Stimulated activated naive B cell treated with anti-CD40 and anti-IgM and Interleukin-4, amounts not matched to agents 10 μg/mL and 1 μg/mL and 100 μg/mL, for 72 hours (primary cell): ENCODE measurements around the gene LAX1.
"Not testable (repeated sequence)": the region's sequence is repeated elsewhere in the genome, so short reads cannot be mapped to it uniquely, and the experiment has no call there.

Source experiments
- ATAC-seq, 2 donors: fragments of 150-1000 bp; cut with Tn5 transposase; replicated peaks; 2 replicates each; pipeline ENCODE4 v1.10.0; 2021; ENCODE audit warnings: moderate library complexity in 1 of 2
- DNase-seq: peaks from one replicate; pipeline ENCODE4 v3.0.0; 2021
- H3K27ac Mint-ChIP-seq: one replicate; pipeline ENCODE4 v1.8.0; 2022; ENCODE audit warnings: mild to moderate bottlenecking, mixed read lengths
- H3K27me3 Mint-ChIP-seq, 2 donors: one replicate each; pipeline ENCODE4 v1.8.0; 2022; ENCODE audit warnings: mixed read lengths in 2 of 2
- H3K36me3 Mint-ChIP-seq, 2 donors: one replicate each; pipeline ENCODE4 v1.8.0; 2022; ENCODE audit warnings: mixed read lengths in 2 of 2, mild to moderate bottlenecking in 1 of 2
- H3K4me1 Mint-ChIP-seq, 2 donors: one replicate each; pipeline ENCODE4 v1.8.0; 2022; ENCODE audit warnings: mixed read lengths in 2 of 2, mild to moderate bottlenecking in 1 of 2
- H3K4me3 Mint-ChIP-seq, 2 donors: one replicate each; pipeline ENCODE4 v1.8.0; 2022; ENCODE audit warnings: mild to moderate bottlenecking in 2 of 2, mixed read lengths in 2 of 2, moderate library complexity in 1 of 2
- H3K9me3 Mint-ChIP-seq, 2 donors: one replicate each; pipeline ENCODE4 v1.8.0; 2022; ENCODE audit warnings: mixed read lengths in 2 of 2, mild to moderate bottlenecking in 1 of 2

Gene LAX1

DNA sequence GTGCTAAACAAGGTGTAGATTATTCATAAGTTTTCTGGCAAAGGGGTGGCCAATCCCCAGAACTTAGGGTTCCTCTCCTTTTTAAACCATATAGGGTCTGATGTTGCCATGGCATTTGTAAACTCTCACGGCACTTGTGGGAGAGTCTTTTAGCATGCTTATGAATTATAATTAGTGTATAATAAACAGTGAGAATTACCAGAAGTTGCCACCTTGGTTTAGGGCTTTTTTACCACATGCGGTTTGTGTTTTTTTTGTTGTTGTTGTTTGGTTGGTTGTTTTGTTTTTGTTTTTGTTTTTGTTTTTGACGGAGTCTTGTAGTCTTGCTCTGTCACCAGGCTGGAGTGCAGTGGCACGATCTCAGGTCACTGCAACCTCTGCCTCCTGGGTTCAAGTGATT lies 8.9 kb upstream of the LAX1 start:
- ATAC-seq (no peak), DNase-seq (no peak)
- Mint-ChIP-seq H3K36me3 (no peaks in the 10 kb centered on the region), H3K27me3 (no peaks in the 10 kb centered on the region), H3K9me3 (no peaks in the 10 kb centered on the region), H3K4me1 (peaks cover 18 to 22% of the 10 kb centered on the region in 2 donors), H3K4me3 (no peak overlapping the region), H3K27ac (no peak overlapping the region)

DNA sequence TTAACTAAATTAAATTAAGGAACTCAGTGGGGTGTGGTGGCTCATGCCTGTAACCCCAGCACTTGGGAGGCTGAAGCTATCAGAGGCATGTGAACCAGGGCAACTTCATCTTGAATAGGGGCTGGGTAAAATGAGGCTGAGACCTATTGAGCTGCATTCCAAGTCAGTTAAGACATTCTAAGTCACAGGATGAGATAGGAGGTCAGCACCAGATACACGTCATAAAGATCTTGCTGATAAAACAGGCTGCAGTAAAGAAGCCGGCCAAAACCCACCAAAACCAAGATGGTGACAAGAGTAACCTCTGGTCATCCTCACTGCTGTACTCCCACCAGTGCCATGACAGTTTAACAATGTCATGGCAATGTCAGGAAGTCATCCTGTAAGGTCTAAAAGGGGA lies 6.2 kb upstream of the LAX1 start:
- H3K4me1 Mint-ChIP-seq, result peaks cover 14 to 17% of the 10 kb centered on the region in 2 donors
- H3K4me3 Mint-ChIP-seq, DNase-seq, H3K27me3 Mint-ChIP-seq, H3K27ac Mint-ChIP-seq, H3K9me3 Mint-ChIP-seq, H3K36me3 Mint-ChIP-seq, ATAC-seq: not testable (repeated sequence)

DNA sequence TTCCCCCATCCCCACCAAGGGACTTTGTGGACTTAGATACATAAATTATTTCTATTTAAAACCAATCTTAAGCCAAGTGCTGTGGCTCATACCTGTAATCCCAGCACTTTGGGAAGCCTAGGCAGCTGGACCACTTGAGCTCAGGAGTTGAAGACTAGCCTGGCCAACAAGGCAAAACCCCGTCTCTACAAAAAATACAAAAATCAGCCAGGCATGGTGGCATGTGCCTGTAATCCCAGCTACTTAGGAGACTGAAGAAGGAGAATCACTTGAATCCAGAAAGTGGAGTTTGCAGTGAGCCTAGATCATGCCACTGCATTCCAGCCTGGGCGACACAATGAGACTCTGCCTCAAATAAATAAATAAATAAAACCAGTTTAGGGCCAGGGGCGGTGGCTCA lies 4.5 kb upstream of the LAX1 start:
- no peaks in the 10 kb centered on the region for H3K9me3 Mint-ChIP-seq
- no peak overlapping the region for H3K27ac Mint-ChIP-seq
- ATAC-seq (no peak), DNase-seq (no peak)
- H3K4me3 Mint-ChIP-seq, result no peak overlapping the region
- no peaks in the 10 kb centered on the region for H3K36me3 Mint-ChIP-seq
- H3K27me3 Mint-ChIP-seq, result no peaks in the 10 kb centered on the region
- H3K4me1 Mint-ChIP-seq, result peaks cover 14 to 16% of the 10 kb centered on the region in 2 donors

DNA sequence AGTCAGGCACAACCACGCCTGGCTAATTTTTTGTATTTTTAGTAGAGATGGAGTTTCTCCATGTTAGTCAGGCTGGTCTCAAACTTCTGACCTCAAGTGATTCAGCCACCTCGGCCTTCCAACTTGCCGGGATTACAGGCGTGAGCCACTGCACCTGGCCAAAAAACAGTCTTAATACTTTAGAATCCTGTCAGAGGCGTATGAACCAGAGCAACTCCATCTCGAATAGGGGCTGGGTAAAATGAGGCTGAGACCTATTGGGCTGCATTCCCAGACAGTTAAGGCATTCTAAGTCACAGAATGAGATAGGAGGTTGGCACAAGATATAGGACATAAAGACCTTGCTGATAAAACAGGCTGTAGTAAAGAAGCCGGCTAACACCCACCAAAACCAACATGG lies 3.0 kb upstream of the LAX1 start:
- DNase-seq, H3K27ac Mint-ChIP-seq, H3K9me3 Mint-ChIP-seq, H3K4me3 Mint-ChIP-seq, ATAC-seq, H3K27me3 Mint-ChIP-seq, H3K36me3 Mint-ChIP-seq: not testable (repeated sequence)
- H3K4me1 Mint-ChIP-seq, result peaks cover 12 to 16% of the 10 kb centered on the region in 2 donors

DNA sequence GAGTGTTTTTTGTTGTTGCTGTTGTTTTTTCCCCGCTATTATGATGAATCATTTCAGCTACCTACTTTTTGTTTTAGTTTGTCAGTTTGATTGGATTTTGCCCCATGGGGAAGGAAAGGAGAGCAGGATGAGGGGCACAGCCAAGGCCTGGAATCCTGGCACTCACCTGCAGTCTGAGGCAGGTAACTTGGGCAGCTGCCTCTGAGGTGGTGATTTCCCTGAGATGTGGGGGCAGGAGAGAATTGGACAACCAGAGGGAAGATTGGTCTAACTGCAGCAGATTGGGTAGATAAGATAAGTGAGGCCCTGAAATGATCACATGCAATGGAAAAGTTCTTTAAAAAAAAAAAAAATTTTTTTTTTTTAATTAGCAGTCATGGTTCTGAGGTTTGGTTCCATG lies 1.5 kb upstream of the LAX1 start:
- H3K9me3 Mint-ChIP-seq, result no peaks in the 10 kb centered on the region
- ATAC-seq (no peak), DNase-seq (no peak)
- no peak overlapping the region for H3K4me3 Mint-ChIP-seq
- peaks cover 16 to 21% of the 10 kb centered on the region in 2 donors for H3K4me1 Mint-ChIP-seq
- H3K36me3 Mint-ChIP-seq, result peaks cover 0 to 4% of the 10 kb centered on the region in 2 donors
- peak overlapping the region; percentile 78 for H3K27ac Mint-ChIP-seq
- peaks cover 0 to 5% of the 10 kb centered on the region in 2 donors for H3K27me3 Mint-ChIP-seq

DNA sequence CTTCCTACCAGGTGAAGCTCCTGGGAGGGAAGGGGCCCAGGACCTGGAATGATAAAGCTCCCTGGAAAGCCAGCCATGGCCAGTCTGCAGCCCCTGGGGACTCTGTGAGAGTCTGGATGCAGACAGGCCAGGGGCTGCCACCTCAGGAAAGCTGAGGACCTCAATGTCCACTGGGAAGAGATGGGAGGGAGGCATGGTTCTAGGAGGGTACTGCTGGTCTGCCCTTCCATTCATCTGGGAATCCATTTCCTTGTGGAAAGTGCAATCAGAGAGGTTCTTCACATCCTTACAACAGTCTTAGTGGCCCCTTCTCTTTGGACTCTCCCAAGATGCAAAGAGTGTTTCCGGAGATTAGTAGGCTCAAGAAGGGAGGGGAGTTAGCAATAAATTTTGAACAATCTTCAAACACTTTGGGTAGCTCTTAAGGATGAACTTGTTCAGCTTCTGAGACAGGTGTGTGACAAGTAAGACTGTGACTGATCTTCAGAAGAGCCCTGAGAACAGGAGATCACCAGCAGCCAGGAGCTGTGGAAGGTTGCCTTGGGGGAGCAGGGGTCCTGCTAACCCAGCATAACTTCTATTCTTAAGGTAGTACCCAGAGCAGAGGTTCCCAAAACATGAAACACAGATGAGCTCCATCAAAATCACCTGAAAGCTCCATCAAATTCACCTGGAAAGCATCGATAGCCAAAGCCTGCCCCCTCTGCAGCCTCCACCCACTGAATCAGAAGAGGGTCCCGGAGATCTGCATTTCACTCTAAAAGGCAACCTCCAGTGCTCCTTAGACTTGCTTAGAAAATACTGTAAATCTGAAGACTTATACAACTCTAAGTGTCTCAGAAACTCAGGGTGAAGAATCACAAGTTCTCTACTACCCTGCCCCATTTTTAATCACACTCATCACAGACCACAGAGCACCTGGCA lies 616 bp upstream of the LAX1 start:
- peak overlapping the region; percentile 77 to 84 for H3K4me3 Mint-ChIP-seq
- no peaks in the 10 kb centered on the region for H3K9me3 Mint-ChIP-seq
- H3K27ac Mint-ChIP-seq, result peak overlapping the region; percentile 97
- H3K36me3 Mint-ChIP-seq, result peaks cover 0 to 5% of the 10 kb centered on the region in 2 donors
- H3K4me1 Mint-ChIP-seq, result peaks cover 20 to 24% of the 10 kb centered on the region in 2 donors
- ATAC-seq (peak; percentile 47 to 51), DNase-seq (no peak)
- H3K27me3 Mint-ChIP-seq, result peaks cover 0 to 6% of the 10 kb centered on the region in 2 donors

DNA sequence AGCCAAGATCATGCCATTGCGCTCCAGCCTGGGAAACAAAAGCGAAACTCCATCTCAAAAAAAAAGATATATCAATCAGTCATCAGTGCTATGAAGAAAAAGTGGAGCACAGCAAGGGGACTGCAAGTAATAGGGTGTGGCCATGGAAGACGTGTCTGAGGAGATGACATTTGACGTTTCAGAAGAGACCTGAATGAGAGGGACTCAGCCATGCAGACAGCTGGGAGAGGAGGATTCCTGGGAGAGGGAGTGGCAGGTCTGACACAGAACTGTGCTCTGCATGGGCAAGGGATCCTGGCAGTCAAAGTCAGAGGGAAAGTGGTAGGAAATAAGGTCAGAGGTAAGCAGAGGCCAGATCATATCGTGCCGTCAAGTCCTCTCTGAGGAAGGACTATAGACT lies 3.3 kb downstream of the LAX1 start:
- peaks cover 0 to 10% of the 10 kb centered on the region in 2 donors for H3K27me3 Mint-ChIP-seq
- H3K4me3 Mint-ChIP-seq, result no peak overlapping the region
- H3K27ac Mint-ChIP-seq, result no peak overlapping the region
- peaks cover 0 to 9% of the 10 kb centered on the region in 2 donors for H3K36me3 Mint-ChIP-seq
- no peaks in the 10 kb centered on the region for H3K9me3 Mint-ChIP-seq
- ATAC-seq (no peak), DNase-seq (no peak)
- peaks cover 22 to 23% of the 10 kb centered on the region in 2 donors for H3K4me1 Mint-ChIP-seq

DNA sequence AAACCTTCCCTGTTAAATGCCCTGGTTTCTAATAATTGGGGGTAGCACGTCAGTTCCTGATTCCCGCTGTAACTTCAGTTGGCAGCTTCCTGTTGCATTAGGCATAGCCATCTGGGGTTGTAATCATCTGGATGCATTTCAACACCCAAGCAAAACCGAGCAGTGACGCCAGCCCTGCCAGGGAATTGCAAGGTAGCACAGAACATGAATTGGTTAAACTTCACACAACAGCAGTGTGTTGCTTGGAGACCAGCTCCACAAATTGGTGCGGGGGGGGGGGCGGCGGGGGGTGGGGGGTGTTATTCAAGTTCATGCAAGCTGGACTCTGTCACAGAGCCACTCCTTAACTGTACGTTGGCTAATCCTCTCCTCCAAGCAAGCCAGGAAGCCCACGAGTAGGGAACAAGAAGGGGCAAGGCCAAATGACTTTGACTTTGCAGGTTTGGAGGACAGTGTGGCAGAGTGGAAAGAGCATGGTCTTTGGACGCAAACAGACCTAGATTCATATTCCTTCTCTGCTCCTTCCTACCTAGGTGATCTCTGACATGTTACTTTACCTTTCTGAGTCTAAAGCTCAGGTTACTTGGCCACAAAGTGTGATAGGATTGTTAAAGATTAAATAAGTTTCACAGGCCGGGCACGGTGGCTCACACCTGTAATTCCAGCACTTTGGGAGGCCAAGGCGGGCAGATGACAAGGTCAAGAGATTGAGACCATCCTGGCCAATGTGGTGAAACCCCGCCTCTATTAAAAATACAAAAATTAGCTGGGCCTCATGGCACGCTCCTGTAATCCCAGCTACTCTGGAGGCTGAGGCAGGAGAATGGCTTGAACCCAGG lies 4.7 kb downstream of the LAX1 start:
- Mint-ChIP-seq H3K27me3 (peaks cover 0 to 10% of the 10 kb centered on the region in 2 donors), H3K4me3 (no peak overlapping the region), H3K4me1 (peaks cover 10 to 16% of the 10 kb centered on the region in 2 donors), H3K9me3 (no peaks in the 10 kb centered on the region), H3K27ac (no peak overlapping the region), H3K36me3 (peaks cover 2 to 12% of the 10 kb centered on the region in 2 donors)
- DNase-seq (no peak), ATAC-seq (no peak)

DNA sequence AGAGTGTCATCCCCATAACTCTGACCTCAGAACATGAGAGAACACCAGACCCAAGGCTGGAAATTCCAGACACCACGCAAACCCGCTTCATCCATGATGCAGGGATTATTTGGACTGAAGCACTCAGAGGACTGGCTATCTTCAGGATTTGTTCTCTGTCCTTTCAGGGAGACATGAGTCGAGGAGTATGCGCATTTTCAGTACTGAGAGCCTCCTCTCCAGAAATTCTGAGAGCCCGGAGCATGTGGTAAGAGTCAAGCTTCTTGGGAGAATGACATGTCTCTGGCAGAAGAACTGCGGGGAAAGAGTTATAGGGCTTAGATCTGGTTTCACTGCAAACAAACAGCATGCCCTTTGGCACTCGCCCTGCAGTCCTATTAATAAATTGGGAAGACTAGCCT lies 6.9 kb downstream of the LAX1 start:
- H3K36me3 Mint-ChIP-seq, result peaks cover 2 to 12% of the 10 kb centered on the region in 2 donors
- no peak for DNase-seq
- no peak for ATAC-seq
- peaks cover 16 to 17% of the 10 kb centered on the region in 2 donors for H3K4me1 Mint-ChIP-seq
- no peaks in the 10 kb centered on the region for H3K9me3 Mint-ChIP-seq
- H3K27me3 Mint-ChIP-seq, result peaks cover 0 to 10% of the 10 kb centered on the region in 2 donors
- no peak overlapping the region for H3K4me3 Mint-ChIP-seq
- no peak overlapping the region for H3K27ac Mint-ChIP-seq

DNA sequence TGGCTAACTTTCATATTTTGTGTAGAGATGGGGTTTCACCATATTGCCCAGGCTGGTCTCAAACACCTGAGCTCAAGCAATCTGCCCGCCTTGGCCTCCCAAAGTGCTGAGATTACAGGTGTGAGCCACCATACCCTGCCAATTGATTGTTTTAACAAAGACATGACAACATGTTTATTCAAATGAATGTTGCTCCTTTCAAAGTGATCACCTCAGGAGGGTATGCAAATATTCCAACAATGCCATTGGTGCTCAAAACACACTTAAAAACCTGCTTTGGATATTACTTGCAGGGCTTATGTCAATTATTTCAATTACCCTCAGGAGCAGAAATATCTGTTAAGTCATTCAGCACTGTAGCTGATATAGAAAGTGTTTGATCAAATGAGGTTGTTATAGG lies 7.9 kb downstream of the LAX1 start:
- H3K4me1 Mint-ChIP-seq, result peaks cover 16 to 17% of the 10 kb centered on the region in 2 donors
- H3K27ac Mint-ChIP-seq, result no peak overlapping the region

DNA sequence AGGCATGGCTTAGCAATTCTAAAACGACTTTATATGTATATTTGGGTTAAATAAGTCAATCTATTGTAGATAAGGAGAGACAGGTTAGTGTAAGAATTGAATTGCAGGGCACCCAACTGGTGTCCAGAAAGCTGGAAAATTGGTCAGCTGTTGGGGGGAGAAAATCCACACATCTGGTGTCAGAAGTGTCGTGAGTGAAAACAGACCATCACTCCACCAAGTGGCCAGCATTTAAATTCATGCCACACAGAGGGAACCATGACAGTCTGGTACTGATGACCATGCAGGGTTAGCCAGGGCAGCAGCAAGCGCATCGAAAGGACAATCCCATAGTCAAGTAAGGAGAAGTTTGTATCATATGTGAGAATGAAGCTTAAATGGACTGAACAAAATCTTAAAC lies 11.7 kb downstream of the LAX1 start:
- peaks cover 2 to 3% of the 10 kb centered on the region in 2 donors for H3K36me3 Mint-ChIP-seq
- no peak for ATAC-seq
- H3K27me3 Mint-ChIP-seq, result no peaks in the 10 kb centered on the region
- no peak overlapping the region for H3K4me3 Mint-ChIP-seq
- H3K27ac Mint-ChIP-seq, result no peak overlapping the region
- DNase-seq, result no peak
- peaks cover 6 to 8% of the 10 kb centered on the region in 2 donors for H3K4me1 Mint-ChIP-seq
- no peaks in the 10 kb centered on the region for H3K9me3 Mint-ChIP-seq

More for the DNA sequence above, 7.9 kb downstream of the LAX1 start:
- no peak for DNase-seq
- no peak overlapping the region for H3K4me3 Mint-ChIP-seq
- peaks cover 2 to 12% of the 10 kb centered on the region in 2 donors for H3K36me3 Mint-ChIP-seq
- H3K27me3 Mint-ChIP-seq, result peaks cover 0 to 10% of the 10 kb centered on the region in 2 donors
- no peak for ATAC-seq
- no peaks in the 10 kb centered on the region for H3K9me3 Mint-ChIP-seq

DNA sequence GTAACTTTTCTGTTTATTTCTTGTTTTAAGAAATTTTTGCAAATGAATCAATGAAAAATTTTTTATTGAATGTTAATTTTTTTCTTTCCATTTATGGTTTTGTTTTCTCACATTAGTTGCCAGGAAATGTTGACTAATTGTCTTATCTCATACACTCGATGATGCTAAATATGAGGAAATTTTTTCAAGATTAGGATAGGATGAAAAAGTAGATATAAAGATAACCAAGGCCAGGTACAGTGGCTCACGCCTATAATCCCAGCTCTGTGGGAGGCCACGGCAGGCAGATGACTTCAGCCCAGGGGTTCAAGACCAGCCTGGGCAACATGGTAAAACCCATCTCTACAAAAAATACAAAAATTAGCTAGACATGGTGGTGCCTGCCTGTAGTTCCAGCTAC lies 12.6 kb downstream of the LAX1 start:
- Mint-ChIP-seq H3K4me3 (no peak overlapping the region), H3K36me3 (peaks cover 2 to 3% of the 10 kb centered on the region in 2 donors), H3K27ac (no peak overlapping the region), H3K27me3 (no peaks in the 10 kb centered on the region), H3K9me3 (no peaks in the 10 kb centered on the region), H3K4me1 (peaks cover 6 to 8% of the 10 kb centered on the region in 2 donors)
- DNase-seq (no peak), ATAC-seq (no peak)

DNA sequence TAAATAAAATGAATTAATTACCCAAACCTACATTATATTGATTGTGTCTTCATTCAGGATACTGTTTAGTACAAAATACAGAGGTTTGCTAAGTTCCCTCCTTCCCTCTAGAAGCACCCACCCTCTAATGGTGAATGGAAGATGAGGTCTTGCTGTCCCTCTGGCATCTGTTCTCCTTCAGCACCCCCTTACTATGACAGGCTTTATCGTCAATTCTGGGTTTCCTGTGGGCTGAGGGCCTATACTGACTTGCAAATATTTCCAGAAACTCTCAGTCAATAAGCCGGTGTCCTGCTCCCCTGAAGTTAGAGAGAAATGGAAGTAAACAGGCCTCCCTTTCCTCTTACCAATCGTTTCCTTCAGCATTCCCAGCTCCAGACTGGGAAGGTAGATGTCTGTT lies 13.2 kb downstream of the LAX1 start:
- H3K4me1 Mint-ChIP-seq, result peaks cover 6 to 8% of the 10 kb centered on the region in 2 donors
- no peak for DNase-seq
- peaks cover 2 to 3% of the 10 kb centered on the region in 2 donors for H3K36me3 Mint-ChIP-seq
- ATAC-seq, result no peak
- H3K27me3 Mint-ChIP-seq, result no peaks in the 10 kb centered on the region
- no peak overlapping the region for H3K4me3 Mint-ChIP-seq
- no peak overlapping the region for H3K27ac Mint-ChIP-seq
- no peaks in the 10 kb centered on the region for H3K9me3 Mint-ChIP-seq

DNA sequence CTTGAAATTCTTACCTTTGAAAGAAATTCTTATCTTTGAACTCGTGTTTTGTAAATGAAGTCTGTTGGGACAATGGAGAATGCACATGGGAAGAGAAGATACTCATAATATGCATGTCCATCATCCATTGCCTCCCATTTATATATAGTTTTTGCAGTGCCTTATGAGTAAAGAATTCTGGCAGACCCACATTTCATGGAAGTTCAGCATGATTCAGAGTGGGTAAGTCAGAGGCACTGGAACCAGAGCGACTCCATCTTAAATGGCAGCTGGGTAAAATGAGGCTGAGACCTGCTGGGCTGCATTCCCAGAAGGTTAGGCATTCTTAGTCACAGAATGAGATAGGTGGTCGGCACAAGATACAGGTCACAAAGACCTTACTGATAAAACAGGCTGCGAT lies 13.8 kb downstream of the LAX1 start:
- DNase-seq (no peak), ATAC-seq (no peak)
- Mint-ChIP-seq H3K27ac (no peak overlapping the region), H3K36me3 (peaks cover under 1 to 1% of the 10 kb centered on the region in 2 donors), H3K9me3 (no peaks in the 10 kb centered on the region), H3K4me3 (no peak overlapping the region), H3K4me1 (peaks cover 6 to 8% of the 10 kb centered on the region in 2 donors), H3K27me3 (no peaks in the 10 kb centered on the region)
